SU-DHL-6 (cell line): Measurements from ENCODE around the gene HELZ2.
A peak's percentile ranks its signal among the peaks of the same experiment; 100 is the strongest.

ENCODE experiments used
- H2AFZ ChIP-seq: fragments of 200-600 bp; sonication (generic); 2 replicates; pipeline ENCODE4 v1.6.1; 2014; ENCODE audit warnings: low read depth, mild to moderate bottlenecking, moderate library complexity, mixed read lengths, antibody characterized with exemption, low read length; ENCODE audit not compliant: severe bottlenecking
- H3F3A ChIP-seq: fragments of 200-600 bp; shearing (Covaris generic); 2 replicates; pipeline ENCODE4 v1.6.0; 2016; ENCODE audit warnings: antibody characterized with exemption, mild to moderate bottlenecking; ENCODE audit not compliant: insufficient read depth
- H3K27ac ChIP-seq: fragments of 200-600 bp; sonication (generic); 2 replicates; pipeline ENCODE4 v1.5.1; 2016; ENCODE audit warnings: low read depth, mild to moderate bottlenecking, low read length, moderate library complexity, mixed read lengths
- H3K27me3 ChIP-seq: fragments of 200-600 bp; sonication (generic), shearing (Covaris generic); 2 replicates; pipeline ENCODE4 v1.6.0; 2014; ENCODE audit warnings: mild to moderate bottlenecking, low read length
- H3K36me3 ChIP-seq: fragments of 200-600 bp; sonication (generic); 2 replicates; pipeline ENCODE4 v1.6.1; 2014; ENCODE audit warnings: mild to moderate bottlenecking, low read length, mixed read lengths
- H3K4me2 ChIP-seq: fragments of 300-600, 200-600 bp; shearing (Covaris generic), sonication (generic); 2 replicates; pipeline ENCODE4 v1.6.0; 2014; ENCODE audit warnings: low read length, low read depth, mild to moderate bottlenecking; ENCODE audit not compliant: poor library complexity, severe bottlenecking
- H3K4me3 ChIP-seq: fragments of 200-600 bp; sonication (generic); 2 replicates; pipeline ENCODE4 v1.5.1; 2014; ENCODE audit warnings: antibody characterized with exemption, low read length, mild to moderate bottlenecking, mixed read lengths; ENCODE audit not compliant: insufficient read depth, poor library complexity, severe bottlenecking
- H3K79me2 ChIP-seq: fragments of 200-600 bp; sonication (generic); 2 replicates; pipeline ENCODE4 v1.6.1; 2014; ENCODE audit warnings: mild to moderate bottlenecking, low read length, moderate library complexity; ENCODE audit not compliant: insufficient read depth
- H3K9ac ChIP-seq: fragments of 200-600 bp; sonication (generic); 2 replicates; pipeline ENCODE4 v1.7.0; 2014; ENCODE audit warnings: mild to moderate bottlenecking, low read length
- H3K9me2 ChIP-seq: fragments of 200-600 bp; sonication (generic); replicated peaks from 2 replicates; pipeline ENCODE4 v1.6.1; 2014; ENCODE audit warnings: low read length; ENCODE audit not compliant: insufficient read depth
- H3K9me3 ChIP-seq: fragments of 200-600 bp; sonication (generic); 2 replicates; pipeline ENCODE4 v1.6.1; 2014; ENCODE audit warnings: low read length, mixed read lengths; ENCODE audit not compliant: insufficient read depth
- H4K20me1 ChIP-seq: fragments of 200-600 bp; sonication (generic); 2 replicates; pipeline ENCODE4 v1.6.1; 2014; ENCODE audit warnings: low read depth, mild to moderate bottlenecking, antibody characterized with exemption, low read length, moderate library complexity, mixed read lengths
- EZH2phosphoT487 ChIP-seq: fragments of 200-600 bp; sonication (generic), shearing (Covaris generic); conservative IDR thresholded peaks from 2 replicates; pipeline ENCODE4 v1.6.1; 2018; ENCODE audit warnings: mild to moderate bottlenecking, antibody characterized with exemption, low read length, moderate library complexity, mixed read lengths
- TF ChIP-seq, protein P1 (sequence below): fragments of 200-600 bp; sonication (generic); IDR thresholded peaks from one replicate; pipeline ENCODE4 v1.5.1; 2017; ENCODE audit warnings: antibody characterized with exemption, mild to moderate bottlenecking, low read length, moderate library complexity; ENCODE audit not compliant: insufficient read depth, poor library complexity, severe bottlenecking

HELZ2 gene

DNA sequence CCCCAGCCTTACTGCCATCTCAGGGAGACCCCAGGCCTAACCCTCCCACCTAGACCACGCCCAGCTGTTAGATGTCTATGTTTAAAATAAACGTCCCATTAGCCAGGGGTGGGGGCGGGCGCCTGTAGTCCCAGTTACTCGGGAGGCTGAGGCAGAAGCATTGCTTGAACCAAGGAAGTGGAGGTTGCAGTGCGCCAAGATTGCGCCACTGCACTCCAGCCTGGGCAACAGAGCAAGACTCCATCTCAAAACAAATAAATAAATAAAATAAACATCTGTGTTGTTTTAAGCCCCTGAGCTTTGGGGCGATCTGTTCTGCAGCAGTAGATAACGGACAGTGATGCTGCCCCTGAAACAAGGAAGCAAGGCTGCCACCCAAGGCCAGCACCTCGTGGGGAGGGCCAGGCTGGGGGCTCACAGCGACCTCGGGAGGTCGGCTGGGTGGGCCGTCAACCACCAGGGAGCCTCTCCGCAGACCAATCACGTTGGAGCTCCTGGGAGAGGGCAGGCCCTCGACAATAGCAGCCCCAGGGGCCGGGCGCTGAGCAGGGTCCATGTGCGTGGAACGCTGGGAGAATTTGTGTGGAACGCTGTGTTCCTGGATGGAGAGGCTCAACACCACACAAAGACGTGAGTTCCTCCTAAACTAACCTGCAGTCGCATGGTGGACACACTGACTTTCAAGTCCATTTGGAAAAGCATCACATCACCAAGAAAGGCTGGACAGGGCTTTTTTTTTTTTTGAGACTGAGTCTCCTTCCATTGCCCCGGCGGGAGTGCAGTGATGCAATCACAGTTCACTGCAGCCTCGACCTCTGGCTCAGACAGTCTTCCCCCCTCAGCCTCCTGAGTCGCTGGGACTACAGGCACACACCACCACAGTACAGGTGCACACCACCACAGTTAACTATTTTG lies 1.0 kb upstream of the HELZ2 start:
- Histone ChIP-seq H3K9me2 (no peaks in the 10 kb centered on the region), H4K20me1 (no peaks in the 10 kb centered on the region), H3K79me2 (no peaks in the 10 kb centered on the region), H3K9ac (no peak overlapping the region), H3K4me2 (no peak overlapping the region), H3K4me3 (no peak overlapping the region), H3K27ac (no peak overlapping the region), H3F3A (no peaks in the 10 kb centered on the region), H3K27me3 (no peaks in the 10 kb centered on the region), H2AFZ (no peak overlapping the region), H3K9me3 (no peaks in the 10 kb centered on the region), H3K36me3 (no peaks in the 10 kb centered on the region)
- TF ChIP-seq EZH2phosphoT487, result no peak
- TF ChIP-seq, protein P1, sequence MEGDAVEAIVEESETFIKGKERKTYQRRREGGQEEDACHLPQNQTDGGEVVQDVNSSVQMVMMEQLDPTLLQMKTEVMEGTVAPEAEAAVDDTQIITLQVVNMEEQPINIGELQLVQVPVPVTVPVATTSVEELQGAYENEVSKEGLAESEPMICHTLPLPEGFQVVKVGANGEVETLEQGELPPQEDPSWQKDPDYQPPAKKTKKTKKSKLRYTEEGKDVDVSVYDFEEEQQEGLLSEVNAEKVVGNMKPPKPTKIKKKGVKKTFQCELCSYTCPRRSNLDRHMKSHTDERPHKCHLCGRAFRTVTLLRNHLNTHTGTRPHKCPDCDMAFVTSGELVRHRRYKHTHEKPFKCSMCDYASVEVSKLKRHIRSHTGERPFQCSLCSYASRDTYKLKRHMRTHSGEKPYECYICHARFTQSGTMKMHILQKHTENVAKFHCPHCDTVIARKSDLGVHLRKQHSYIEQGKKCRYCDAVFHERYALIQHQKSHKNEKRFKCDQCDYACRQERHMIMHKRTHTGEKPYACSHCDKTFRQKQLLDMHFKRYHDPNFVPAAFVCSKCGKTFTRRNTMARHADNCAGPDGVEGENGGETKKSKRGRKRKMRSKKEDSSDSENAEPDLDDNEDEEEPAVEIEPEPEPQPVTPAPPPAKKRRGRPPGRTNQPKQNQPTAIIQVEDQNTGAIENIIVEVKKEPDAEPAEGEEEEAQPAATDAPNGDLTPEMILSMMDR, result no peak

GRCh38 chr20:63573647-63574131 lies 350 bp downstream of the HELZ2 start:
- Histone ChIP-seq H4K20me1 (no peaks in the 10 kb centered on the region), H3K4me3 (no peak overlapping the region), H3K27ac (no peak overlapping the region), H3F3A (no peaks in the 10 kb centered on the region), H3K9me3 (no peaks in the 10 kb centered on the region), H3K36me3 (no peaks in the 10 kb centered on the region), H3K9ac (peak overlapping the region; percentile 36; the same call in 1 of the 2 replicates), H3K27me3 (no peaks in the 10 kb centered on the region), H3K79me2 (no peaks in the 10 kb centered on the region), H3K9me2 (no peaks in the 10 kb centered on the region), H3K4me2 (peak overlapping the region; percentile 58), H2AFZ (no peak overlapping the region)
- TF ChIP-seq, protein P1, result no peak
- TF ChIP-seq EZH2phosphoT487, result no peak

DNA sequence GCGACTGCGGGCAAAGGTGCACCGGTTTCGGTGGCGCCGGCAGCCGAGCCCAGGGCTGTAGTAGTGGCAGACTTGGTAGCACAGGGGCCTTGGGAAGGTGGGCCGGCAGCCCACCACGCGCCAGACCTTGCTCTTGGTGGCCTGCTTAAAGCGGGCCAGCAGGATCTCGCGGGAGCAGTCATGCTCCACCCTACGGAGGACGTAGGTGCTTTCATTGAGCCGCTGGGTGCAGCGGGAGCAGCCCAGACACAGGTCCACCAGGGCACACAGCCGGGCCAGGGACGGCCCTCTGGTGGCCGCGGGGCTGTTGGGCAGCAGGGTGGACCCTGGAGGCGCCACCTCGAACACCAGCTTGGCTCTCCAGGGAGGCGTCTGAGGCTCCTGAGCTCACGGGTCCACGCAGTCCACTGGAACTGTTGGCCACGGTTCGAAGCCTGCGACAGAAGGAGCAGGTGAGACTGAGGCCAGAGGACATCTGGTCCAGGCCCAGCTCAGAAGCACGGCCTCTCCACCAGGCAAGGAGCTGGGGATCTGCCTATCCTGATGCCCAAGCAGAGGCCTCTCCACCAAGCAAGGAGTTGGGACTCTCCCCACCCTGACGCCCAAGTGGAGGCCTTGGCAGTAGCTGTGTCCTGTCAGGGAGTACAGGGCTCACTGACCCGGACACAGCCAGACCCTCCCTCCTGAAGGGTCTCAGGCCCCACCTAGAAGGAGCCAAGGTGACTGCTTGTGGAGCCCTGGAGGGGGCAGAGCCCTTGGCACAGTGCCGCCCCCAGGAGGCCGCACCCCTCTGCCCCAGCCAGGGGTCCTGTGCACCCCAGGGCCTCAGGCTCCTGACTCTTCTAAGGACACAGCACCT lies 1.0 kb downstream of the HELZ2 start:
- H3K9me2 ChIP-seq, result no peaks in the 10 kb centered on the region
- no peaks in the 10 kb centered on the region for H3K79me2 ChIP-seq
- no peak overlapping the region for H3K4me3 ChIP-seq
- no peaks in the 10 kb centered on the region for H3K9me3 ChIP-seq
- no peak overlapping the region for H3K9ac ChIP-seq
- H3K27ac ChIP-seq, result no peak overlapping the region
- H3K4me2 ChIP-seq, result peak overlapping the region; percentile 58
- no peaks in the 10 kb centered on the region for H3K27me3 ChIP-seq
- H2AFZ ChIP-seq, result no peak overlapping the region
- TF ChIP-seq, protein P1, result no peak
- no peak for TF ChIP-seq EZH2phosphoT487
- no peaks in the 10 kb centered on the region for H4K20me1 ChIP-seq
- no peaks in the 10 kb centered on the region for H3K36me3 ChIP-seq
- H3F3A ChIP-seq, result no peaks in the 10 kb centered on the region
